OCI-M2 (cell line): ENCODE measurements around the gene RAB3IL1.

Experiments used
- DNase-seq: peaks from one replicate; lab custom pipeline; 2025; ENCODE audit not compliant: unreplicated experiment; lab: John Stamatoyannopoulos, UW

The RAB3IL1 gene

DNA sequence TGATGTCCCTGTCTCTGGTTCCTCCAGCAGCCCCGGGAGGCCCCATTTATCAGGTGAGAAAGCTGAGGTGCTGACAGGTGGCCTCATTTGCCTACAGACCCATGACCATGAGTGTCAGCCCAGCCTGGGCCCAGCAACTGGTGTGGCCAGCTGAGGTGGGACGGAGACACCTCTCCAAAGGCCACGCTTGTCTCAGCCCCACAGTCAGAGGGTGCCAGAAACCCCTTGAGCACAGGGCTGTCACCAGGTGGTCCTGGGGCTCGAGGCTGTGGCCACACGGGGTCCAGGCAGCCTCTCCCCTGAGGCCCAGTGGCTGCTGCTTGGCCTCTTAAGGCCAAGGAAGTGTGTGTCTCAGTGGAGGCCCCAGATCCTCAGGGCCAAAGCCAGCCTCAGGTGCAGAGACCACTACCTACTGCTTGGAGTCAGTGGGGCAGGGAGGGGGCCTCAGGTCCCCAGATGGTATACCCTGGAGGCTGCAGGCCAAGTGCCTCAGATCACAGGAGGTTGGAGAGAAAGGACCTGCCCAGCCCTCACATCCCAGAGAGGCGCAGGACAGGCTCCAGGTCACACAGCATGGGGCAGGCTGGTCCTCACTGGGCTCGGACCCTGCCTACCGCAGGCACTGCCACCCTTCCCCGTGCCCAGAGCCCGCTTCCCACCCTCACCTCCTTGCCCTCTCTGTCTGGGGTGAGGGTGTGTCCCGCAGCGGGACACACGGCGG, 11.4 kb downstream of the RAB3IL1 start:
- no peak for DNase-seq

DNA sequence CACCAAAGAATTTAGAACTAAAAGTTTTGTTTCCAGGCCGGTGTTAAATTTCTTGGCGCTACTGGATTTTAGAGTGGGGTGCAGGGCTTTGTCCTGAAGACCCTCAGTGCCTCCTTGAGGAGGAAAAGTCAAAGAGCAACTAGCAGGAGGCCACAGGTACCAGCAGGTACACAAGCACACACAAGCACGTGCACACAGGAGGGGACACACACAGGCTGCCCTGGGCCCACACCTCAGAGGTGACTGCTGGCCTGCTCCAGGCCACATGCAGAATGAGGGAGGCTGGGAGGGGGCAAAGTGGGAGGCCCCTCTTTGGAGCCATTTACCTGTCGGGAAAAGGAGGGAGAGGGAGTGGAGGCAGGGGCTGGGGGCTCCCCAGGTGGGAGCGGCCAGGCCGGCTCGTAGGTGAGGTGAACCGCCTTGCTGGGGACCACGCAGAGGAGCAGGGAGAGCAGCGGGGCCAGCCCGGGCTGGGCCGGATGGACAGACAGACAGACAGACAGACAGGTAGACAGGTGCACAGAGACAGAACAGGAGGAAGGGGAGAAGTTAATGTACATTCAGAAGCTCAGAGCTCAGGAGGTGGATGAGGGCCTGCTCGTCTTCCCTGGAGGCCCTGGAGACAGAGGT, 12.2 kb downstream of the RAB3IL1 start:
- DNase-seq = no peak

DNA sequence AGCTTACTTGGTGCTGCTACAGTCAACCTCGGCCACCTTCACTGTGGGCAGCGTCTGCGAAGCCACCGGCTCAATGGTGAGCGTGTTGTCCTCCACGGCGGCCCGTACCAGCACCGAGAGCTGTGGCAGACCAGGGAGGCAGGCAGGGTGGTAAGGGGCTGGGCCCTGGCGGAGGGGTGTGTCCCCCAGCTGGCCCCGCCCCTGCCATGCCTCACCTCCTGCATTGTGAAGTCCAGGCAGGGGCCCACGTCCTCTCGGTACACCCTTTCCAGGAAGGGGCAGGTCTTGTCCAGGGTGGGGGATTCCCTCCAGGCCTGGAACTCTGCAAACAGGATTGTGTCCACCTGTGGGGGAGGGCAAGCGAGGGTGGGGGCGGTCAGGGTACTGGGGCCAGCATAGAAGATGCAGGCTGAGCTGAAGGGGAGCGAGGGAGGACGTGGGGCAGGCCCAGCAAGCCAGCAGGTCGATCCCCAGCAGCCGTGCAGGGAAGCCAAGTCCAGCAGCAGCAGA, 12.8 kb downstream of the RAB3IL1 start:
- no peak for DNase-seq

DNA sequence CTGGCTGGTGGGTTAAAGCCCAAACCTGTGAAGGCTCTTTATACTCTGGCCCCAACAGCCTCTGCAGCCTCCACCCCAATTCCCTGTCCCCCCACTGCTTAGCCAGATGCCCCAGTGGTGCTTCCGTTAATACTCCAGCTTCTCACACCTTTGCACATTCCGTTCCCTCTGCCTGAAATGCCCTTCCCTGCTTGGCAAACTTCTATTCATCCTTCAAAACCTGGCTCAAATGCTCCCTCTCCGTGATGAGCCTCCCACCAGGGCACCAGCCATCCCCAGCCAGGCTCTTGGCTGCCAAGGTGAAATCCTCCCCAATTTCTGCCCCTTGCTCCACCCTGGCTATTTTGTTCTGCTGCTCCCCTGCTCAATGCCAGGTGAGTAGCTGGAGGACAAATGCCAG, 13.5 kb downstream of the RAB3IL1 start:
- DNase-seq = no peak

DNA sequence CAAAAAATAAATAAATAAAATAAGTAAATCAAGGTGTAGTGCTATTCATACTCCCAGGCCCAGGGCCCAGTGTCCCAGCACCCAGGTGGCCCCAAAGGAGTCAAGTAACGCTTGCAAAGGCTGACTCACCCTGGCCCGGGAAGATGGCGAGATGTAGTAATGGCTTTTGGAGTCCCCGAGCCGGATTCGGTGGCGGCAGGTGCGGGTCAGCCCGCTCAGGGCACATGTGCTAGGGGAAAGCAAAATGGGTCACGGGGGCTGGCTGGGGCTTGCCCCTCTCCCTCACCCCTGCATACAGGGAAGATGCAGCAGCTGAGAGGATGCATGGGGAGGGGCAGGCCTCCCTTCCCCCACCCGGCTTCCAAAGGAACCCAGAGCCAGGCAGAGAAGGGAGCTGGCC, 15.1 kb downstream of the RAB3IL1 start:
- no peak for DNase-seq

DNA sequence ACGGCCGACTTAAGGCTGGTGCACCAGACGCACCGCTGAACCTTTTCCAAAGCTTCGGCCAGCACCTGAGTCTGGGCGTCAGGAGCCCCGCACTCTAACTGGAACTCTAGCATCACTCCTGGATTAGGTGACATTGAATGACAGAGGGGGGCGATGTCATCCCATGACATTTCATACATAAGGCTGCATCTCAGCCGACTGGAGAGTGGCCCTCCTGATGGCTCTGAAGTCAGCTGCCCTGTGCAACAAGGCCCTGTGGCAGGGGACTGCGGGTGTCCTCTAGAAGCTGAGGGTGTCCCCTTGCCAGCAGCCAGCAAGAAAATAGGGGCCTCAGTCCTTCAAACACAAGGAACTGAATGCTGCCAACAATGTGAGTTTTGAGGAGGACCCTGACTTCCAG, 16.0 kb downstream of the RAB3IL1 start:
- no peak for DNase-seq

DNA sequence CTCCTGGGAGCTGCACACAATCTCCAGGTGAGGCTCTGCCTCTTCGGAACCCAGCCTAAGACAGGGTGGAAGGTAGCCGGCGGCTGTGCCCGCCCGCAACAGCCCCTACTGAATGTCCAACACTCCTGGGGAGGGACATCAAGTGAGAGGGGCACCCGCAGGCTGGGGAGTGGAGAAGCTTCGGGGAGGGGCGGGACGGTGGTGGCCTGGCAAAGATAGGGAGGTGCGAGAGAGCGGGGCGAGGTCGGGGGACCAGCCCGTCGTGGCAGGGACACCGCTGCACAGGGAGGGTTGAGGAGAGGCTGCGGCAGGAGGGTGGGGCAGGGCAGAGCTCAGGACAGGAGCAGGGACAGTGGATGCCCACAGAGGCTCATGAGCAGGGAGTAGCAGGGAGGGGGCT, 17.1 kb downstream of the RAB3IL1 start:
- no peak for DNase-seq

DNA sequence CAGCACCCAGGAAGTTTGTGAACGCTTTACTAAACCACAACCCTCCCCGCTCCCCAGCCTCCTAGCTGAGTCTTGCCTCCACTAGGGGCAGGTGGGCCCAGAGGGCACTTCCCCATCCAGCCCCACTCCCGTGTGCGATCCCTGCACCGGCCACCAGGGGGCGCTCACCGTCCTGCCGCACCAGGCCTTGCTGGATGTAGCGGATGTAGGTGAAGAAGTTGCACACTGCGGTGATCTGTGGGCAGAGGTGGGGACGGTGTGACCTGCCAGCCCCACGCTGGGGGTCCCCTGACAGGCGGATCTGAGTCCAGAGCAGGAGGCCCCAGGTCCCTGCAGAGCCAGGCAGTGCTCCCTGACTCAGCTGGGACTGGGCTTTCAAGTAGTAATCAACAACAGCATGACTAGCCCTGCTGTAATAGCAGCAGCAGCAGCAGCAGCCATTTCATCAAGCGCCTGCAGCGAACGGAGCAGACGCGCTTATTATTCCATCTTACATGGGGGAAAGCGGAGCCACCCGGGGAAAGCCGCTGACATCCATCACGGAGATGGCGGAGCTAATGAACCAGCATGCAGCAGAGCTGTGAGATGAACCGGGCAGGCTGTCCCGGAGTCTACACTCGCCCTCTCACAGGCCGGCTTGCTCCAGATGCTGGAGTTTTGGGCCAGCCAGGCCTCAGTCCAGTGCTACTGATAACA, 18.1 kb downstream of the RAB3IL1 start:
- peak; percentile 43 for DNase-seq

DNA sequence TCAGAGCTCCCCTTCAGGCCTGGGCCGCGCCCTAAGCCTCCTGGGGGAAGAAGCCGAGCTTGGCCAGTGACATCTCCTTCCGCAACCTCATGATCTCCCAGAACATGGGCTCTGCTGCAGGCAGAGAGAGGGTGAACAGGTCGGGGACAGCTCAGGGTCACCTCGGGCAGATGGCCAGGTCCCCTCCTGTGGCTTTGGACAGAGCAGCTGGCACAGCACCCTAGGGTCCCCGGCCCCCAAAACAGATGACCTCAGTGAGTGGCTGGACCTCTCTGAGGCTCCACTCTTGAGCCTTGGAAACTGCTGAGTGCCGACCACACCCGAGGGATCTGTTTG, 19.2 kb downstream of the RAB3IL1 start:
- DNase-seq = no peak

DNA sequence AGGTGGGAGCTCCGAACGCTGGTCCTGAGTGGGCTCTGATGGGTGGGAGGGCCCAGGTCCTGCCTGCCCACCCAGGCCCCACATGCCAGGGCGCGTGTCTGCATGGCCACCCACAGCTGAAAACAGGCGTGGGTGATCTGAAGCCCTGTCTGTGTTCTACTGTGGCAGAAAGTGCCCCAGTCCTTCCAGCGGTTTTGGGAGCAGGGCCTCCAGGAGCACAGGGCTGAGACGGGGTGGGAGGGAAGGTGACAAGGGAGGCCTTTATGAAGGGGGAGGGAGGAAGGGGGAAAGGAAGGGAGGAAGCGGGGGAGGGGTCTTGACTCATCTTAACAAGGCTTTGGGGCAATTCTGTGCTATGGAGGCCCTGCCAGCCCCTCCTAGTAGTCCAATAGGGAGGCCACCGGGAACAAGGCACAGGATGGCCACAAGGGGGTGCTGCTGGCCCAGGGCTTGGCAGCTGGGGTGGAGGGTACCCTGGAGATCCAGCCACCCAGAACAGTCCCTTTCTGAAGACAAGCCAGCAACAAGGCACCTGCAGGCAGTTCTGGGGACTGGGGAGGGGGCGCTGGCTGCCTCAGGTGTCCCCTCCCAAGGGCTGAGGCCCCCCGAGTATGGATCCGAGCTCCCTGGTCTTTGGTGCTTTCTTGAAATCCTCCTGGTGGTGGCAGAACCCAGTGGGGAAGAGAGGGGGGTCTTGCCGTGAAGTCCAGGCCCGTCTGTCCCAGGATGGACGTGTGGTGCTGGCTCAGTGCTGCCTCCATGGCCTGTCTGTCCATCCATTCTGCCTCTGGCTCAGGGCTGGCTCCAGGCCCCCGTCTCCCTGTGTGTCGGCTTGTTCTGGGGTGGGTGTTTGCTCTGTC, 19.7 kb downstream of the RAB3IL1 start:
- DNase-seq = no peak

DNA sequence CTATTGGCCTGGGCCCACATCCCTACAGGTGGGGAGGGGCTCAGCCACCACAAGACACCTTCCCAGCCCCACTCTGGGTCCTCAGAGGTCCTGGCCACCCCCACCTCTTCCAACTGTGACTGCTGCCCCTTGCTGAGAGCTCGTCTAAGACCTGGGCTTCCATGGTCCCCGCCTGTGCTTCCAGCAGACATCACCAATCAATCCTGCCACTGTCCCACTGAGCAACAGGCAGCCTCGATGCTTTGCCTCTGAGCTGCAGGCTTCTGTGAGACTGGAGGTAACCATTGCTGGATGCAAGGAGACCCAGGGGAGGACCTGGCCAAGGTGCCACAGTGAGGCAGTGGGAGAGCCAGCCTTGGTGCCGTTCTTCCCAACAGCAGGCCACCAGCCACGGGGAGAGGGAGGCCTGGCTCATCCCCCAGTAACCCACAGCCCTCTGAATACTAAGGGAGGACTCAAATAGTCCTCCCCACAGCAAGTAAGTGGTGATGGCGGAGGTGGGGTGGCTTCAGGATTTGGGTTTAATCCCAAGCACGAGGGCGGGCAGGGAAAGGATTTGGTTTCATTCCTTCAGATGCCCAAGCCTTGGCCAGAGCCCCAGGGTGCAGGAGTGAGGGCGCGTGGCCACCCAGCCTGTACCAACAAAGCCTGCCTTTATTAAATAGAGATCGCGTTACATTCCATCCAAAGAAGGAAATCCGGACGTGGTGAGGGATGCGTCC, 20.5 kb downstream of the RAB3IL1 start:
- DNase-seq = no peak

DNA sequence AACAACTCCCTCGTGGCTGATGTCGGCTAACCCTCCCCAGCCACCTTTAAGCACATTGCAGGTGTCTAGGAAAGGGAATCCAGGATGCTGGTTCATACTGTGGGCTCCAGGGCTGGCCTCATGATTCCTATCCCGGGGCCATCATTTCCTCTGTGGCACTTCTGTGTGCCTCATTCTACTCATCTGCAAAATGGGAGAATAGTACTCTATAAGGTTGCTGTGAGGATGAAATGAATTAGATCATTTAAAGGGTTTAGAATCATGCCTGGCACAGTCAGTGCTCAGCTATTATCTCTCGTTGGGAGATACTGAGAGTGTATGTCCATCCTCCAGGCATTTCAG, 21.7 kb downstream of the RAB3IL1 start:
- no peak for DNase-seq

DNA sequence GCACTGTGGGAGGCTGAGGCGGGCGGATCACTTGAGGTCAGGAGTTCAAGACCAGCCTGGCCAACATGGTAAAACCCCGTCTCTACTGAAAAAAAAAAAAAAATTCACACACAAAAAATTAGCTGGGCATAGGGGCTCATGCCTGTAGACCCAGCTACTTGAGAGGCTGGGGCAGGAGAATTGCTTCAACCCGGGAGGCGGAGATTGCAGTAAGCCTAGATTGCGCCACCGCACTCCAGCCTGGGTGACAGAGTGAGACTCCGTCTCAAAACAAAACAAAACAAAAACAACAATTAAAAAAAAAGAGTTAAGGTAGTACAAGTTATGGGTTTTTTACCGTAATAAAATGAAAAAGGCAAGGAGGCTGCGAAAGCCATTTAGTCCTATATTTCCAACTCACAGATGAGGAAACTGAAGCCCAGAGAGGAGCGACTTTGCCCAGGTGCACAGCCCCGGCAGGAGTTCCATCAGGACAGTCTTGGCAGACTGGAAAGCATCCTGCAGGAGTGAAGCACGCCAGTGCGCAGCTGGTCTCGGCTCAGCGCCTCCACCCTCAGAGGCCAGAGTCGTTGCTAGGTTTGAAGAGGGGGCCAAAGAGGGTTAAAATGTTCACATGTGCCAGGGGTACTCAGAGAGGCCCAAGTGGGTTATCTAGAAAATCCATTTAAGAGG, 22.2 kb downstream of the RAB3IL1 start:
- DNase-seq = no peak

DNA sequence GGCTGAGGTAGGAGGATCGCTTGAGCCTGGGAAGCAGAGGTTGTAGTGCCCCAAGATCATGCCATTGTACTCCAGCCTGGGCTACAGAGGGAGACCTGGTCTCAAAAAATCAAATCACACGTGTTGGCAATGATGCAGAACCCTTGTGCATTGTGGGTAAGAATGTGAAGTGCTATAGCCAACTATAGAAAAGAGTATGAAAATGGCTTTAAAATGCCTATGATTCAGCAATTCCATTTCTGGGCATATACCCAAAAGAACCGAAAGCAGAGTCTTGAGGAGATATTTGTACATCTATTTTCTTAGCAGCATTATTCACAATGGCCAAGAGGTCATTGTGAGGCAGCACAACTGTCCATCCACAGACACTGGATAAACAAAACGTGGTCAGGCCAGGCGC, 23.4 kb downstream of the RAB3IL1 start:
- DNase-seq = no peak

DNA sequence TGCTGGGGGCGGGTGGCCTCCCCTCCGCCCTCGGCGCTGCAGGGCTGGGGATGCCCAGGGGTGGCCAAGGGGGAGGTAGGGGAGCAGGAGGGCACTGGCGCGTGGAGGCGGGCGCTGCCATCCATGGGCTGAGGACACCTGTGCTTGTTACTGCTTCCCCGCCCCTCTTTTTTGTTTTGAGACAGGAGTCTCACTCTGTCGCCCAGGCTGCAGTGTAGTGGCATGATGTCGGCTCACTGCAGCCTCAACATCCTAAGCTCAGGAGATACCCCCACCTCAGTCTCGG, 25.3 kb downstream of the RAB3IL1 start:
- DNase-seq = no peak

DNA sequence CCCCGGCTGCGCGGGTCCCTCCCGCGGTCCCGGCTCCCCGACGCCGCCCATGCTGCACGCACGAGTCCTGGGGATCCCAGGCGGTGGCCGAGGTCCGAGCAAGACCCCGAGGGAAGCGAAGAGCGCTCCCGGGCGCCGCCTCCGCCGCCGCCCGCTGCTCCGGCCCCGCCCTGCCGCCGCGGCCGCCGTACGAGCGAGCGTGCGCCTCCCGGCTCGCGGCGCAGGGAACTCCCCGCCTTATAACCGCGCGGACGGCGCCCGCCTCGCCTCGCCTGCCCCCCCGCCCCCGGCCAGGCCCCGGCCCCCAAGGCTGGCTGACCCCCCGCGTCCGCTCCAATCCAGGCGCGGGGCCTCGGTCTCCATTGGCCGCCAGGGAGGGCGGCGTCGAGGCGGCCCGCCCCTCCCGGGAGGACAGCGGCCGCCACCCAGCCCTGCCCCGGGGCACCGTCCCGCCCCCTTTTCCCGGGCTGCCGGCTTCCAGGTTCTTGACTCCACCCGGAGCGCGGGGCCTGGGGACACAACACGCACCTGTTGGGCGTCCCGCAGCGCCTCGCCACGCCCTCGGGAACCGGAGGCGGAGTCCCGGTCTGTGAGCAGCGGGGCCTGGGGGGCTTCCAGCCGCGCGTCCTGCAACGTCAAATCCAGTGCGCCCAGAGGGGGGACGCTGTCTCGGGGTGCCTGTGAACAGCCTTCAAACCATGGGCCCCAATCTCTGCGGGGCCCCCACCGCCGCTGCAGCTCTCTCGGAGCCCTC, 25.9 kb downstream of the RAB3IL1 start, which contains the start of gene FADS3:
Gene FADS3 (minus strand): TSS at position 215 of the 754 bp plus-strand sequence. CDS start 164 bp downstream, at position 51.
- DNase-seq = no peak

DNA sequence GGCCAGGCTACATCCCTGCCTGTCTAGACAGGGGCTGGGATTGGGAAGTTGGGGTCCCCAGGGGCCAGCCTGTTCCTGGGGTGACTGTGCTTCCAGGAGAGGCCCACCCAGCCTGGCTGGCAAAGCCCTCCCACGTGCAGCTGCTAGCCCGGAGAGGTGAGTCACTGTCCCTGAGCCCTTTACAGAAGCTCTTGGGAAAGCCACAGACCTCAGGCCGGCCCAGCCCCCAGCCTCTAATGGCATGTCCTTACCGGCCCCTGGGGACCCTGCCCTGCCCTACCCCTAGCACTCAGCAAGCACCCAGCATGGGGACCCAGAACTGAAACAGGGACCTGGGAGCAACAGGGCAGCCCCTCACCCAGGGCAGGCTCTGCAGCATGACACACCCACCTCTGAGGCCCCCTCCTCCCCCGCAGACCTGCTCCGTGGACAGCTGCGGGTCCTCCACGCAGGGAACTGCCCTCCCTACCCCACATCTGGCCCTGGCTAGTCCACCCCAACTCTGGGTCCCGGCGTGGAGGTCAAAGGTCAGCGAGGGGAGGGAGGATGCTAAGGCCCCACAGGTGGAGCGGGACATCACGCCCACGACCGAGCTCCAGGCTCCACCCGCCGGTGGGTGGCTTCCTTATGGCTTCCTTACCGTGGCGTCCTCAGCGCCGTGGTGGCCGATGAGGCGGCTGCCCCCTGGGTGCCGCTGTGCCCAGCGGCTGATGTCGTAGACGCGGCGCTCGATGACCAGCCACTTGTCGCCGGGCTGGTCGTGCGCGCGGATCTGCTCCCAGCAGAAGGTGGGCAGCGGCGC, 26.6 kb downstream of the RAB3IL1 start:
- no peak for DNase-seq

DNA sequence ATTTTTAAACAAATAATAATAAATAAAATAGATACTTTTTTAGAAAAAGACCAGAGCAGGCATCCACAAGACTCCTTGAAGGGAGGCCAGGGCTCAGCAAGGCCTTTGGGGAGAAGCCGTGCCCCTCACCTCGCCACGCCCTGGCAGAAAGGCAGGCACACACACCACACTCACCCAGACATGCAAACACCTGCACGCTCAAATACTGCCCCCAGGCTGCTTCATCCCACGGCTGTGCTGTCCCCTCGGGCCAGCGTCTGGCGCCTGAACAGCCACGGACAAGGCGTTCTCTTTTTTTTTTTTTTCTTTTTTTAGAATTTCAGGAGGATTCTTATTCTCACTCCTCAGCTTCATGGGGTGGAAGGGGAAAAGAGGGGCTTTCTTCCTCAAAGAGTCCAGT, 27.5 kb downstream of the RAB3IL1 start:
- DNase-seq = no peak

DNA sequence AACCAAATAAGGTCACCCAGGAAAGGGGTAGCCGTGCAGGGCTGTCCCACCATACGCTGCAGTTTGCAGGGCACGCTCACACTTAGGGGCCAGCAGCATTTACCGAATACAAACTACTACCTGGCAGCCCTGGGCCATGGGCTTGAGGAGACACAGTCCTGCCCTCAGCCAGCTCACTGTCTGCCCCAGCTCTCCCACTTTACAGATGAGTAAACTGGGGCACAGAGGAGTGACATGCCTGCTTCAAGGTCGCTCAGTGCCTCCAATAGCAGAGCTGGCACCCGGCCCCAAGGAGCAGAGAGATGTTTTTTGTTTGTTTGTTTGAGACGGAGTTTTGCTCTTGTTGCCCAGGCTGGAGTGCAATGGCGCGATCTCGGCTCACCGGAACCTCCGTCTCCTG, 28.8 kb downstream of the RAB3IL1 start:
- DNase-seq = no peak
